ENCODE measurements around the gene PTGER3.
"Not testable (repeated sequence)": the region's sequence is repeated elsewhere in the genome, so short reads cannot be mapped to it uniquely, and the experiment has no call there.

PTGER3 gene

GRCh38 chr1:71001624-71002023 is 46.0 kb downstream of the PTGER3 start:
- FAIRE-seq: no peak

GRCh38 chr1:70997793-70998192 is 49.8 kb downstream of the PTGER3 start:
- FAIRE-seq: no peak

- FAIRE-seq: no peak
These were observed 52.8 kb downstream of the PTGER3 start for GRCh38 chr1:70994753-70995268.

- FAIRE-seq: no peak
These were observed 53.8 kb downstream of the PTGER3 start for GRCh38 chr1:70993798-70994197.

- no peak for FAIRE-seq
These were observed 55.1 kb downstream of the PTGER3 start for GRCh38 chr1:70992521-70992920.

GRCh38 chr1:70990469-70991253 is 57.0 kb downstream of the PTGER3 start:
- peak; percentile 51 for FAIRE-seq

GRCh38 chr1:70987497-70987896 is 60.1 kb downstream of the PTGER3 start:
- no peak for FAIRE-seq

GRCh38 chr1:70985776-70986225 is 61.8 kb downstream of the PTGER3 start:
- FAIRE-seq: not testable (repeated sequence)

GRCh38 chr1:70985278-70985677 is 62.3 kb downstream of the PTGER3 start:
- FAIRE-seq: not testable (repeated sequence)

GRCh38 chr1:70980361-70980760 is 67.3 kb downstream of the PTGER3 start:
- no peak for FAIRE-seq

GRCh38 chr1:70979881-70980280 is 67.7 kb downstream of the PTGER3 start:
- no peak for FAIRE-seq

GRCh38 chr1:70979313-70979712 is 68.3 kb downstream of the PTGER3 start:
- peak; percentile 33 for FAIRE-seq

- no peak for FAIRE-seq
These were observed 69.0 kb downstream of the PTGER3 start for GRCh38 chr1:70978623-70979022.

GRCh38 chr1:70977575-70977974 is 70.0 kb downstream of the PTGER3 start:
- no peak for FAIRE-seq

- FAIRE-seq: no peak
These were observed 70.6 kb downstream of the PTGER3 start for GRCh38 chr1:70977041-70977440.

GRCh38 chr1:70973754-70974153 is 73.9 kb downstream of the PTGER3 start:
- no peak for FAIRE-seq

- no peak for FAIRE-seq
These were observed 77.2 kb downstream of the PTGER3 start for GRCh38 chr1:70970407-70970806.

- no peak for FAIRE-seq
These were observed 81.5 kb downstream of the PTGER3 start for GRCh38 chr1:70966018-70966638.

GRCh38 chr1:70963374-70963773 is 84.2 kb downstream of the PTGER3 start:
- FAIRE-seq: no peak

GRCh38 chr1:70961374-70961975 is 86.1 kb downstream of the PTGER3 start:
- FAIRE-seq: no peak

- FAIRE-seq: no peak
These were observed 99.1 kb downstream of the PTGER3 start for GRCh38 chr1:70948396-70949017.

GRCh38 chr1:70947835-70948234 is 99.8 kb downstream of the PTGER3 start:
- FAIRE-seq: no peak

- no peak for FAIRE-seq
These were observed 101.9 kb downstream of the PTGER3 start for GRCh38 chr1:70945676-70946075.
